OCI-LY1 (cell line): ENCODE measurements around the gene AK4.

Source experiments
- H2AFZ ChIP-seq: fragments of 200-600 bp; sonication (generic), shearing (Covaris generic); 2 replicates; pipeline ENCODE4 v1.6.0; 2014; ENCODE audit warnings: antibody characterized with exemption, mild to moderate bottlenecking, low read length
- H3F3A ChIP-seq: fragments of 200-600 bp; sonication (generic), shearing (Covaris generic); 2 replicates; pipeline ENCODE4 v1.6.0; 2014; ENCODE audit warnings: mild to moderate bottlenecking, antibody characterized with exemption, low read length, moderate library complexity; ENCODE audit not compliant: insufficient read depth
- H3K27ac ChIP-seq: fragments of 200-600 bp; sonication (generic); 2 replicates; pipeline ENCODE4 v1.5.1; 2014; ENCODE audit warnings: low read length, mixed run types, mild to moderate bottlenecking, low read depth; ENCODE audit not compliant: poor library complexity, severe bottlenecking
- H3K27me3 ChIP-seq: fragments of 200-600 bp; sonication (generic); 2 replicates; pipeline ENCODE4 v1.6.0; 2014; ENCODE audit warnings: antibody characterized with exemption, mild to moderate bottlenecking, low read length, moderate library complexity; ENCODE audit not compliant: insufficient read depth
- H3K36me3 ChIP-seq: fragments of 200-600 bp; sonication (generic); 2 replicates; pipeline ENCODE4 v1.6.1; 2014; ENCODE audit warnings: mild to moderate bottlenecking, antibody characterized with exemption, low read length, moderate library complexity, mixed read lengths; ENCODE audit not compliant: insufficient read depth
- H3K4me1 ChIP-seq: fragments of 200-600 bp; sonication (generic); 2 replicates; pipeline ENCODE4 v1.5.1; 2014; ENCODE audit warnings: mild to moderate bottlenecking, low read length, moderate library complexity; ENCODE audit not compliant: insufficient read depth, severe bottlenecking
- H3K4me2 ChIP-seq: fragments of 200-600 bp; sonication (generic), shearing (Covaris generic); 2 replicates; pipeline ENCODE4 v1.6.1; 2014; ENCODE audit warnings: low read length
- H3K4me3 ChIP-seq: fragments of 200-600 bp; sonication (generic); 2 replicates; pipeline ENCODE4 v1.5.1; 2014; ENCODE audit warnings: low read length, low read depth, mild to moderate bottlenecking, mixed read lengths; ENCODE audit not compliant: poor library complexity, severe bottlenecking
- H3K79me2 ChIP-seq: fragments of 200-600 bp; shearing (Covaris generic); 2 replicates; pipeline ENCODE4 v1.6.1; 2016; ENCODE audit warnings: mixed run types, low read length, mixed read lengths; ENCODE audit not compliant: insufficient read depth
- H3K9ac ChIP-seq: fragments of 200-600 bp; sonication (generic), shearing (Covaris generic); 2 replicates; pipeline ENCODE4 v1.6.1; 2014; ENCODE audit warnings: mild to moderate bottlenecking, low read length, mixed read lengths
- H3K9me2 ChIP-seq: fragments of 200-600 bp; sonication (generic), shearing (Covaris generic); 2 replicates; pipeline ENCODE4 v1.6.1; 2014; ENCODE audit warnings: low read depth, mild to moderate bottlenecking, low read length, mixed read lengths
- H3K9me3 ChIP-seq: fragments of 200-600 bp; shearing (Covaris generic); 2 replicates; pipeline ENCODE4 v1.6.1; 2014; ENCODE audit warnings: low read length, mixed read lengths
- H4K20me1 ChIP-seq: fragments of 200-600 bp; sonication (generic), shearing (Covaris generic); 2 replicates; pipeline ENCODE4 v1.6.0; 2016; ENCODE audit warnings: mild to moderate bottlenecking, low read length; ENCODE audit not compliant: insufficient read depth
- EZH2 ChIP-seq: fragments of 200-600 bp; sonication (generic), shearing (Covaris generic); IDR thresholded peaks from 2 replicates; pipeline ENCODE4 v1.8.0; 2017; ENCODE audit warnings: borderline replicate concordance, mixed run types, mild to moderate bottlenecking, antibody characterized with exemption, low read length, moderate library complexity, mixed read lengths
- TF ChIP-seq, protein P1 (sequence below): fragments of 200-600 bp; sonication (generic), shearing (Covaris generic); IDR thresholded peaks from 2 replicates; pipeline ENCODE4 v1.5.1; 2017; ENCODE audit warnings: mild to moderate bottlenecking, antibody characterized with exemption, low read length, moderate library complexity, mixed read lengths

AK4 gene

DNA sequence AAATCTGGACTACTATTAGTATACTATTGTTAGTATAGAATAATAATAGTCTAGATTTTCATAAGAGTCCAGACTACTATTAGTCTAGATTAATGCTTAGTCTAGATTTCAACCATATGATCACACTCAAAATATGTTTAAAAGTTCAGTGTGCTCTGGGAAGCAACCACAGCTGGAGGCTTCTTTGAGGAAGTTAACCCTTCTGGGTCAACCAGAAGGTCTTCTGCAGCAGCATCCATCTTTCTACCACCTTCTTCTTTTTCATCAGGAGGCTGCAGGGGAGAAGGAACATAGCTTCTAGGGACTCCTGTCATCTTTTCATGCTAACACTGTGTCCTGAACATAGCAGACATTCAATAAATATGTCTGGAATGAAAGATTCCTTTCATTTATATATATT lies 110.1 kb downstream of the AK4 start:
- H3K27me3 ChIP-seq = no peaks in the 10 kb centered on the region
- no peak overlapping the region for H3K4me2 ChIP-seq
- no peak overlapping the region for H3K4me3 ChIP-seq
- H3K36me3 ChIP-seq = no peaks in the 10 kb centered on the region
- H3K27ac ChIP-seq = no peak overlapping the region
- H3K9me3 ChIP-seq = no peaks in the 10 kb centered on the region
- H3K9me2 ChIP-seq = no peaks in the 10 kb centered on the region
- no peak for TF ChIP-seq EZH2
- TF ChIP-seq, protein P1, sequence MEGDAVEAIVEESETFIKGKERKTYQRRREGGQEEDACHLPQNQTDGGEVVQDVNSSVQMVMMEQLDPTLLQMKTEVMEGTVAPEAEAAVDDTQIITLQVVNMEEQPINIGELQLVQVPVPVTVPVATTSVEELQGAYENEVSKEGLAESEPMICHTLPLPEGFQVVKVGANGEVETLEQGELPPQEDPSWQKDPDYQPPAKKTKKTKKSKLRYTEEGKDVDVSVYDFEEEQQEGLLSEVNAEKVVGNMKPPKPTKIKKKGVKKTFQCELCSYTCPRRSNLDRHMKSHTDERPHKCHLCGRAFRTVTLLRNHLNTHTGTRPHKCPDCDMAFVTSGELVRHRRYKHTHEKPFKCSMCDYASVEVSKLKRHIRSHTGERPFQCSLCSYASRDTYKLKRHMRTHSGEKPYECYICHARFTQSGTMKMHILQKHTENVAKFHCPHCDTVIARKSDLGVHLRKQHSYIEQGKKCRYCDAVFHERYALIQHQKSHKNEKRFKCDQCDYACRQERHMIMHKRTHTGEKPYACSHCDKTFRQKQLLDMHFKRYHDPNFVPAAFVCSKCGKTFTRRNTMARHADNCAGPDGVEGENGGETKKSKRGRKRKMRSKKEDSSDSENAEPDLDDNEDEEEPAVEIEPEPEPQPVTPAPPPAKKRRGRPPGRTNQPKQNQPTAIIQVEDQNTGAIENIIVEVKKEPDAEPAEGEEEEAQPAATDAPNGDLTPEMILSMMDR = no peak
- H3K9ac ChIP-seq = no peak overlapping the region
- H2AFZ ChIP-seq = no peak overlapping the region
- peaks cover 21% of the 10 kb centered on the region for H3K4me1 ChIP-seq
- no peaks in the 10 kb centered on the region for H3F3A ChIP-seq
- no peaks in the 10 kb centered on the region for H3K79me2 ChIP-seq
- H4K20me1 ChIP-seq = 0 out of 2 replicates have a peak, but pooled peaks cover 2% of the 10 kb centered on the region

DNA sequence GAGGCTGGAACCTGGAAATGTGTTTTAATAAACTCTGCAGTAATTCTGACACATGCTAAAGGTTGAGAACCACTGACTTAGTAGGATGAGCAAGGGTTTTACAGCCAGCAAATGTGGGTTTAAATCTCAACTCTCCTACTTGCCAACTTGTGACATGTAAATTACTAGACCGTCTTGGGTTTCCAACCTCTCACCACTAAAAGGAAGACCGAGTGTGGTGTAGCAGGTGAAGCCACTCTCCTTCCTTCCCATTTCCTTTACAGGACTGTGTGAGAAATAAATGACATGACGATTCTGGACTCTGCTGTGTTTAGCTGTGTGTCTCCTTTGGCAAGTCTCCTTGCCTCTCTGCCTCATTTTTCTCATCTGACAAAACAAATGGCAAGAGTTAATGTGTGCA lies 111.8 kb downstream of the AK4 start:
- H3K27ac ChIP-seq = no peak overlapping the region
- no peak overlapping the region for H3K9ac ChIP-seq
- no peaks in the 10 kb centered on the region for H3K9me2 ChIP-seq
- no peak for TF ChIP-seq EZH2
- TF ChIP-seq, protein P1 = no peak
- H3K4me2 ChIP-seq = no peak overlapping the region
- H3K4me3 ChIP-seq = no peak overlapping the region
- no peaks in the 10 kb centered on the region for H3K27me3 ChIP-seq
- H3K4me1 ChIP-seq = peaks cover 19% of the 10 kb centered on the region
- H2AFZ ChIP-seq = no peak overlapping the region
- no peaks in the 10 kb centered on the region for H3K36me3 ChIP-seq
- H3K79me2 ChIP-seq = no peaks in the 10 kb centered on the region
- H3F3A ChIP-seq = no peaks in the 10 kb centered on the region
- H3K9me3 ChIP-seq = no peaks in the 10 kb centered on the region
- 0 out of 2 replicates have a peak, but pooled peaks cover 2% of the 10 kb centered on the region for H4K20me1 ChIP-seq

DNA sequence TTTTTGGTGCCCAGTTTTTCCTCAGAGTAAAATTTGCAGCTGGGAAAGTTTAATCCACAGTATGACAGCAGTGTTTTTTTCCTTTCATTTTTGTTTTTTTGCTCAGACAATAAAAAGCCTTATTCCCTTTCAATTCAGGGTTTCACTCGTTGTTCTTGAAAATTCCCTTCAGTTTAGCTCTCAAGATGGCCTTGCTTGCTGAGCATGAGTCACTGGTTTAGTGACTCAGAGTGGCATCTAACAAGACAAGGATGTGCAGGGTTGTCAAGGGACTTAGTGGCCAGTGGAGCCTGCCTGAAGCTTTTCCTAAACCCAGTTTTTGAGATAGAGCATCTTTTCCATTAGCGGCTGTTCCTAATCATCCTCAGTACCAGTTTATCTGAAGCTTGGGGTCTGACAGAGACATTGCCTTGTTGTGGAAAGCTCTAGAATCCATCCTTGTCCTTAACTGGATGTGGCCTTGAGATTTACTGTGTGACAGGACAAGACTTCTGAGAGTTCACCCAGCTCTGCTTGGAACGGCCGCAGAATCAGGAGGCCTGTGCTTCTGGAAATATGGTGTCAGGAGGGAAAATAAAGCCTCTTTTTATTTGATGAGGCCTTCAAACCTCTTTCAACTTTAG lies 113.0 kb downstream of the AK4 start:
- Histone ChIP-seq H4K20me1 (0 out of 2 replicates have a peak, but pooled peaks cover 2% of the 10 kb centered on the region), H3K27me3 (no peaks in the 10 kb centered on the region), H2AFZ (no peak overlapping the region), H3F3A (no peaks in the 10 kb centered on the region), H3K27ac (no peak overlapping the region), H3K4me2 (no peak overlapping the region), H3K9me3 (no peaks in the 10 kb centered on the region), H3K9me2 (no peaks in the 10 kb centered on the region), H3K79me2 (no peaks in the 10 kb centered on the region), H3K36me3 (no peaks in the 10 kb centered on the region), H3K4me1 (peaks cover 19% of the 10 kb centered on the region), H3K9ac (no peak overlapping the region), H3K4me3 (no peak overlapping the region)
- TF ChIP-seq EZH2 = no peak
- TF ChIP-seq, protein P1 = no peak
